ENCODE measurements around the gene IQGAP2.

- TF ChIP-seq, protein P1, sequence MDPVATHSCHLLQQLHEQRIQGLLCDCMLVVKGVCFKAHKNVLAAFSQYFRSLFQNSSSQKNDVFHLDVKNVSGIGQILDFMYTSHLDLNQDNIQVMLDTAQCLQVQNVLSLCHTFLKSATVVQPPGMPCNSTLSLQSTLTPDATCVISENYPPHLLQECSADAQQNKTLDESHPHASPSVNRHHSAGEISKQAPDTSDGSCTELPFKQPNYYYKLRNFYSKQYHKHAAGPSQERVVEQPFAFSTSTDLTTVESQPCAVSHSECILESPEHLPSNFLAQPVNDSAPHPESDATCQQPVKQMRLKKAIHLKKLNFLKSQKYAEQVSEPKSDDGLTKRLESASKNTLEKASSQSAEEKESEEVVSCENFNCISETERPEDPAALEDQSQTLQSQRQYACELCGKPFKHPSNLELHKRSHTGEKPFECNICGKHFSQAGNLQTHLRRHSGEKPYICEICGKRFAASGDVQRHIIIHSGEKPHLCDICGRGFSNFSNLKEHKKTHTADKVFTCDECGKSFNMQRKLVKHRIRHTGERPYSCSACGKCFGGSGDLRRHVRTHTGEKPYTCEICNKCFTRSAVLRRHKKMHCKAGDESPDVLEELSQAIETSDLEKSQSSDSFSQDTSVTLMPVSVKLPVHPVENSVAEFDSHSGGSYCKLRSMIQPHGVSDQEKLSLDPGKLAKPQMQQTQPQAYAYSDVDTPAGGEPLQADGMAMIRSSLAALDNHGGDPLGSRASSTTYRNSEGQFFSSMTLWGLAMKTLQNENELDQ (tag by site-specific recombination; IDR thresholded peaks at IDR 0.05; ENCODE audit: low read depth) = no peak
- TF ChIP-seq ZNF2 (tag by site-specific recombination; IDR thresholded peaks at IDR 0.05) = no peak
- TF ChIP-seq TRIM28 (IDR thresholded peaks at IDR 0.05; ENCODE audit: borderline replicate concordance, low read length) = no peak
- TF ChIP-seq CTCF (tag by site-specific recombination; IDR thresholded peaks at IDR 0.05) = no peak
- TF ChIP-seq, protein P2, sequence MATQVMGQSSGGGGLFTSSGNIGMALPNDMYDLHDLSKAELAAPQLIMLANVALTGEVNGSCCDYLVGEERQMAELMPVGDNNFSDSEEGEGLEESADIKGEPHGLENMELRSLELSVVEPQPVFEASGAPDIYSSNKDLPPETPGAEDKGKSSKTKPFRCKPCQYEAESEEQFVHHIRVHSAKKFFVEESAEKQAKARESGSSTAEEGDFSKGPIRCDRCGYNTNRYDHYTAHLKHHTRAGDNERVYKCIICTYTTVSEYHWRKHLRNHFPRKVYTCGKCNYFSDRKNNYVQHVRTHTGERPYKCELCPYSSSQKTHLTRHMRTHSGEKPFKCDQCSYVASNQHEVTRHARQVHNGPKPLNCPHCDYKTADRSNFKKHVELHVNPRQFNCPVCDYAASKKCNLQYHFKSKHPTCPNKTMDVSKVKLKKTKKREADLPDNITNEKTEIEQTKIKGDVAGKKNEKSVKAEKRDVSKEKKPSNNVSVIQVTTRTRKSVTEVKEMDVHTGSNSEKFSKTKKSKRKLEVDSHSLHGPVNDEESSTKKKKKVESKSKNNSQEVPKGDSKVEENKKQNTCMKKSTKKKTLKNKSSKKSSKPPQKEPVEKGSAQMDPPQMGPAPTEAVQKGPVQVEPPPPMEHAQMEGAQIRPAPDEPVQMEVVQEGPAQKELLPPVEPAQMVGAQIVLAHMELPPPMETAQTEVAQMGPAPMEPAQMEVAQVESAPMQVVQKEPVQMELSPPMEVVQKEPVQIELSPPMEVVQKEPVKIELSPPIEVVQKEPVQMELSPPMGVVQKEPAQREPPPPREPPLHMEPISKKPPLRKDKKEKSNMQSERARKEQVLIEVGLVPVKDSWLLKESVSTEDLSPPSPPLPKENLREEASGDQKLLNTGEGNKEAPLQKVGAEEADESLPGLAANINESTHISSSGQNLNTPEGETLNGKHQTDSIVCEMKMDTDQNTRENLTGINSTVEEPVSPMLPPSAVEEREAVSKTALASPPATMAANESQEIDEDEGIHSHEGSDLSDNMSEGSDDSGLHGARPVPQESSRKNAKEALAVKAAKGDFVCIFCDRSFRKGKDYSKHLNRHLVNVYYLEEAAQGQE (tag by site-specific recombination; IDR thresholded peaks at IDR 0.05) = no peak
- no peak for TF ChIP-seq ZNF521 (tag by site-specific recombination; IDR thresholded peaks at IDR 0.05)
- no peak for TF ChIP-seq MEIS1 (CRISPR knock-in tag; IDR thresholded peaks at IDR 0.05; ENCODE audit: borderline replicate concordance)
Observed at GRCh38 chr5:76479281-76479680, 76.2 kb downstream of the IQGAP2 start.

All from HEK293 (cell line).